NB4 (cell line): ENCODE measurements around the gene OR6C1.

Experiments used
- CTCF ChIP-seq: IDR thresholded peaks from one replicate; pipeline ENCODE4 v1.5.1; 2012; ENCODE audit warnings: low read depth, low read length
- MAX ChIP-seq: IDR thresholded peaks from 2 replicates; pipeline ENCODE4 v1.6.1; 2011; ENCODE audit warnings: low read depth, low read length
- POLR2A ChIP-seq: IDR thresholded peaks from 2 replicates; pipeline ENCODE4 v1.6.1; 2011; ENCODE audit warnings: mild to moderate bottlenecking; ENCODE audit not compliant: insufficient read length; ENCODE audit errors: extremely low read depth

GRCh38 chr12:55362675-55363074 lies 48.5 kb downstream of the OR6C1 start, which contains the start of gene OR6C75:
- TF ChIP-seq CTCF, result no peak
- no peak for TF ChIP-seq POLR2A
- no peak for TF ChIP-seq MAX
